ENCODE measurements around the gene ANKHD1. TPM values are rescaled to one million over a fixed set of nuclear protein-coding genes. Genes with fewer than 3 reads are reported as not detected.
A peak's percentile ranks its signal among the peaks of the same experiment; 100 is the strongest.

Gene ANKHD1
- total and polyA plus RNA-seq, 2 donors from 2014 or later, result 26.4 to 130 TPM

DNA sequence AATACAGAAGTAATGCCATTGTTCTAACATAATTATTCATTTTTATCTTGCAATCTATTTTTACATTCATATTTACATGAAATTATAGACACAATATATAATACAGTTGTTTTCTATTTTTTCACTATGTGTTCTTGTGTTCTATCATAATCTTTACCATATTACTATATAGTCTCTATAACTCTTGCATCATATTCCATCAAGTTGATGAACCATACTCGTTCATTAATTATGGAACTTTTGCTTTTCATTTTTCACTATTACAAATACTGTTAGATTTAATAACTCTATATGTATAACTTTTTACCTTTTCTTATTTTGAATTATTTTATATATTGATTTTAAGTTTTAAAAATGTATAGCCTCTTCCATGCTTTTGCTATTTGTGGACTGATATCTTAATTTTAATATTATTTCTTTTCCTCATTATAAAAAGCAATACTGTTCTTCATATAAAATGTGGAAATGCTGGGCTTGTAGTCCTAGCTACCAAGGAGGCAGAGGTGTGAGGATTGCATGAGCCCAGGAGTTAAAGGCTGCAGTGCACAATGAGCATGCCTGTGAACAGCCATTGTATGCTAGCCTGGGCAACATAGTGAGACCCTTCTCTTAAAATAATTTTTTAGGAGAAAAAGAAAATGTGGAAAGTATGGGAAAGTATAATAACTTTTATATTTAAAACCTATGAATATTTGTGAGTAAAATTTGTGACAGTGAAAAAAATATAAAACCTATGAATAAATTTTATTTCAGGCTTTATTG, 65.5 kb downstream of the ANKHD1 start:
- Histone ChIP-seq H3K27ac (ENCODE audit: low read depth in 2 of 2, low read length in 2 of 2) (no peak overlapping the region), H3K36me3 (ENCODE audit: control insufficient read depth in 2 of 3, insufficient read depth in 3 of 3, low read length in 3 of 3) (peaks cover 3 to 10% (median 3%) of the 10 kb centered on the region in 3 donors), H3K9ac (ENCODE audit: low read length in 3 of 3) (no peak overlapping the region), H3K4me3 (ENCODE audit: low read length in 3 of 3) (no peak overlapping the region), H3K4me1 (ENCODE audit: control insufficient read depth in 2 of 3, insufficient read depth in 2 of 3, low read depth in 1 of 3, low read length in 3 of 3) (no peaks in the 10 kb centered on the region), H3K27me3 (ENCODE audit: control insufficient read depth, insufficient read depth, low read length) (no peaks in the 10 kb centered on the region), H3K9me3 (ENCODE audit: control insufficient read depth in 2 of 3, insufficient read depth in 1 of 3, low read length in 3 of 3) (no peaks in the 10 kb centered on the region)
- FAIRE-seq (peak; percentile 70), DNase-seq (no peak)
- TF ChIP-seq, protein P1, sequence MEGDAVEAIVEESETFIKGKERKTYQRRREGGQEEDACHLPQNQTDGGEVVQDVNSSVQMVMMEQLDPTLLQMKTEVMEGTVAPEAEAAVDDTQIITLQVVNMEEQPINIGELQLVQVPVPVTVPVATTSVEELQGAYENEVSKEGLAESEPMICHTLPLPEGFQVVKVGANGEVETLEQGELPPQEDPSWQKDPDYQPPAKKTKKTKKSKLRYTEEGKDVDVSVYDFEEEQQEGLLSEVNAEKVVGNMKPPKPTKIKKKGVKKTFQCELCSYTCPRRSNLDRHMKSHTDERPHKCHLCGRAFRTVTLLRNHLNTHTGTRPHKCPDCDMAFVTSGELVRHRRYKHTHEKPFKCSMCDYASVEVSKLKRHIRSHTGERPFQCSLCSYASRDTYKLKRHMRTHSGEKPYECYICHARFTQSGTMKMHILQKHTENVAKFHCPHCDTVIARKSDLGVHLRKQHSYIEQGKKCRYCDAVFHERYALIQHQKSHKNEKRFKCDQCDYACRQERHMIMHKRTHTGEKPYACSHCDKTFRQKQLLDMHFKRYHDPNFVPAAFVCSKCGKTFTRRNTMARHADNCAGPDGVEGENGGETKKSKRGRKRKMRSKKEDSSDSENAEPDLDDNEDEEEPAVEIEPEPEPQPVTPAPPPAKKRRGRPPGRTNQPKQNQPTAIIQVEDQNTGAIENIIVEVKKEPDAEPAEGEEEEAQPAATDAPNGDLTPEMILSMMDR (IDR thresholded peaks at IDR 0.05; ENCODE audit: borderline replicate concordance, extremely low read depth, insufficient read depth), result no peak
- intact Hi-C loops (cut with DNase I), result no loop called here

DNA sequence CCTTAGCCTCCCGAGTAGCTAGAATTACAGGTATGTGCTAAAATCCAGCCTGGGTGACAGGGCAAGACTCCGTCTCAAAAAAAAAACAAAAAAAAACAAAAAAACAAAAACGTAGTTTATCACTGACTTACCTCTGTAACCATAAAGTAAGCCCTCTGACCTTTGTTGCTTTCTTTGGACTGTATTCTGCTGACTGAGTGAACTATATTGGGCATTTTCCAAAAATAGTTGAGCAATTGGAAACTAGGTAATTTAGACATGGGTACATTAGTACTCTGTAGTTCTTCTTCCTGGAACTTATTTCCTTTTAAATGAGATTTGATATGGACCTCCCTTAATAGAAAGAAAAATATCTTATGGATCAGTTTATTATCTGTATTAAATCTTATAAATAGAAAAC, 66.6 kb downstream of the ANKHD1 start:
- FAIRE-seq, result peak; percentile 90
- intact Hi-C loops (cut with DNase I), result no loop called here
- no peaks in the 10 kb centered on the region for H3K27me3 ChIP-seq (ENCODE audit: control insufficient read depth, insufficient read depth, low read length)

DNA sequence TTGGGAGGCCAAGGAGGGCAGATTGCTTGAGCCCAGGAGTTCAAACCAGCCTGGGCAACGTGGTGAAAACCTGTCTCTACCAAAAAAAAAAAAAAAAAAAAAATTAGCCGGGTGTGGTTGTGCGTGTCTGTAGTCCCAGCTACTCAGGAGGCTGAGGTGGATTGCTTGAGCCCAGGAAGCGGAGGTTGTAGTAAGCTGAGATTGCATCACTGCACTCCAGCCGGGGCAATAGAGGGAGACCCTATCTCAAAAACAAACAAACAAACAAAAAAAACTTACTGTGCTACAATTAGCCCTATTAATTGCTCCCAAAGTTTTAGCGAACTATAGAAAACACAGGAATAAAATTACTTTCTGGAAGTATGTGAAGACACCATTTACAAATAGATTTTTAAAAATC, 67.6 kb downstream of the ANKHD1 start:
- Histone ChIP-seq H3K36me3 (ENCODE audit: control insufficient read depth in 2 of 3, insufficient read depth in 3 of 3, low read length in 3 of 3) (peaks cover 0 to 9% (median 3%) of the 10 kb centered on the region in 3 donors), H3K4me3 (ENCODE audit: low read length in 3 of 3) (no peak overlapping the region), H3K27ac (ENCODE audit: low read depth in 2 of 2, low read length in 2 of 2) (no peak overlapping the region), H3K9ac (ENCODE audit: low read length in 3 of 3) (no peak overlapping the region), H3K4me1 (ENCODE audit: control insufficient read depth in 2 of 3, insufficient read depth in 2 of 3, low read depth in 1 of 3, low read length in 3 of 3) (no peaks in the 10 kb centered on the region), H3K27me3 (ENCODE audit: control insufficient read depth, insufficient read depth, low read length) (no peaks in the 10 kb centered on the region), H3K9me3 (ENCODE audit: control insufficient read depth in 2 of 3, insufficient read depth in 1 of 3, low read length in 3 of 3) (no peaks in the 10 kb centered on the region)
- DNase-seq, result no peak
- TF ChIP-seq, protein P1 (IDR thresholded peaks at IDR 0.05; ENCODE audit: borderline replicate concordance, extremely low read depth, insufficient read depth), result no peak
- intact Hi-C loops (cut with DNase I), result no loop called here
- no peak for FAIRE-seq

More for the DNA sequence above, 66.6 kb downstream of the ANKHD1 start:
- Histone ChIP-seq H3K4me3 (ENCODE audit: low read length in 3 of 3) (no peak overlapping the region), H3K9me3 (ENCODE audit: control insufficient read depth in 2 of 3, insufficient read depth in 1 of 3, low read length in 3 of 3) (no peaks in the 10 kb centered on the region), H3K4me1 (ENCODE audit: control insufficient read depth in 2 of 3, insufficient read depth in 2 of 3, low read depth in 1 of 3, low read length in 3 of 3) (no peaks in the 10 kb centered on the region), H3K9ac (ENCODE audit: low read length in 3 of 3) (no peak overlapping the region), H3K36me3 (ENCODE audit: control insufficient read depth in 2 of 3, insufficient read depth in 3 of 3, low read length in 3 of 3) (peaks cover 3 to 12% (median 3%) of the 10 kb centered on the region in 3 donors), H3K27ac (ENCODE audit: low read depth in 2 of 2, low read length in 2 of 2) (no peak overlapping the region)
- TF ChIP-seq, protein P1 (IDR thresholded peaks at IDR 0.05; ENCODE audit: borderline replicate concordance, extremely low read depth, insufficient read depth), result no peak
- DNase-seq, result peak in 1 of 5 donors; percentile 3
